Activated CD8-positive, alpha-beta memory T cell treated with anti-CD3 and anti-CD28 coated beads, Interleukin-2, amount 50 U/mL, for 1 hour (primary cell): ENCODE results near the gene GGTLC2.
"Not testable (repeated sequence)": the region's sequence is repeated elsewhere in the genome, so short reads cannot be mapped to it uniquely, and the experiment has no call there.

Experiments
- DNase-seq: peaks from one replicate; pipeline ENCODE4 v3.0.0-alpha.2; 2020; ENCODE audit errors: extremely low read depth

The GGTLC2 gene

DNA sequence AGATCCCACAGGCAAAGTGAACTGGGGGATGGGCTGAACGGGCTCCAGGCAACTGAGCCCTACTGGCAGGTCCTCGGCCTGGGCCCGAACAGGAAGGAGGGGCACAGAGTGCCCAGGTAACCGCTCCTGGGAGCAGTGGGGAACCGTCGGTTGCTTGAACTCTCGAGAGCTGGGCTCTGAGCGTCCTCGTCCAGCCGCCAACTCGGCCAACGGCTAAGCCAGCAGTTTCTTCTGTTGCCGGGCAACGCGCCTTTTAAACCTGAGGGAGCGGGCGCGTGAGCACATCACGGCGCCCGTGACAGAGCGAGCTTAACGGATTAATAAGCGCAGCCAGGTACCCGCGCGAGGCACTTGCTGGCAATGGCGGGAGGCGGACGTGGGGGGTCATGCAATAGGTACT lies at the start of gene GGTLC2:
Gene GGTLC2, plus strand, starts transcription at position 301 of the 400 bp plus-strand sequence. CDS start 1,732 bp downstream, outside the sequence.
- not testable (repeated sequence) for DNase-seq

GRCh38 chr22:22595001-22595835 lies 49.2 kb upstream of the GGTLC2 start:
- DNase-seq: no peak

- DNase-seq: no peak
Observed at GRCh38 chr22:22598144-22598543, 46.3 kb upstream of the GGTLC2 start.

DNA sequence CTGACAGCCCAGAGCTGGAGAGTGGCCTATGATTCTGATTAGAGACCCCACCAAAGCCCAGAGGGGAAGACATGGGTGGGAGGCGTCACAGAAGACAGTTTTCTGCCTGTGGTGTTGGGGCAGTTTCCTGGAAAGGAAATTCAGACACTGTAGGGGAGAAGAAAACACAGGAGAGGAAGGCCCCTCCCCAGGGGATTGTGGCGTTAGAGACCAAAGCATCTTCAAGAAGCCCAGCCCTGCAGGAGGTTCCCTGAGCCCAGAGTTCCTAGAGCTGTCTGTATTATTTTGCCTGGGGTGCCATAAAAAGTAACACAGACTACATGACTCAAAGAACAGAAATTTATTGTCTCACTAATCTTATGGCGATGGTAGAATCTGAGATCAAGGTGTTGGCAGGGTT lies 45.2 kb upstream of the GGTLC2 start:
- DNase-seq: no peak

DNA sequence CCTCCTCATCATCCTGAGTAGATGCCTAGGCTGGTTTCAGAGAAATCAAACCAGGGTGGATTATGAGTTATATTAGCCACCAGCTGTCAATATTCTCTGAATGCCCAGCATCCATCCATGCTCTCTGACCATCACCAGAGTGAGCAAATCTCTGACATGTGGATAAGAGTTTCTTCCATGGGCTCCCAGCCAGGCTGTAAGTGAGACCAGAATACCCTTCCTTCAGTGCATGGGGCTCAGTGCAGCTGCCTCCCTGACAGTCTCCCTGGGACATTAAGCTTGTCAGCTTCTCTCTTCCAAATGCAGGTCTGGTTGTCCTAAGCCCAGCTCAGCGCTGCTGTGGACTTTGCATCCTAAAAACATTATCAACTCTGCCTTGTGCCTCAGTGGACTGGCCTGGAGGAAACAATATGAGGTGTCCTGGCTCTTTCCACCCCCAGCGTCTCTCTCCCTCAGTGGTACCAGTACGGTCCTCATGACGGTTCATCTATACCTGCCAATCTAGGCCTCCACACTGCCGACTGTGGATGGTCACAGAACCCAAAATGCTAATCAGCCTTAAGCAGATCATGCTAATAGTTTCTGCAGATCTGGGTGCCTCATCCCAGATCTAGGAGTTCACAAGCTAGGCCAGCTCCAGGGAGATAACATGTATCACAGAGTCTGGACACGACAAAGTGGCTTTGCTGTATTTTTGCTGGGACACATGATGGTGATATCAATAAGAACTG lies 43.7 kb upstream of the GGTLC2 start:
- no peak for DNase-seq

DNA sequence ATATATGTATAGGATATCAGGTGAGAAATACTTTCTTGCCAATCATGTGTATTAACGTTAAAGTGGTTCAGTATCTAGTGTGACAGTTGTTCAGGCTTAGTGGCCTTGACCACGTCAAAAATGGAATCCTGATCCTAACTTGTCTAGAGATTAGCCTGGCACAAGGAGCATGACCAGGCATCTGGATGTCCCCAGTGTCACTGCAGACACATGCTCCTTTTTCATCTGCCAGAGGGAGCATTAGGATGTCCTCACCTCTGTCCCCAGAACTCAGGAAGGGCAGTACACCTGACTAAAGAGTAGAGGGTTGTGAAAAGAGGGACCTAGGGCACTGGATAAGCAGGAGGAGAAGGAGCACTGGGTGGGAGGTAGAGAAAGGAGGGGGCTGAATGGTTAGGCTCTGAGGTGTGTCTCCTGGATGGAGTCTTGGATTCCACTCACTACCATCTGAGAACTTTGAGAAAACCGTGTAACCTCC lies 40.9 kb upstream of the GGTLC2 start:
- DNase-seq: no peak

- no peak for DNase-seq
Observed at GRCh38 chr22:22604326-22605073, 39.9 kb upstream of the GGTLC2 start.

DNA sequence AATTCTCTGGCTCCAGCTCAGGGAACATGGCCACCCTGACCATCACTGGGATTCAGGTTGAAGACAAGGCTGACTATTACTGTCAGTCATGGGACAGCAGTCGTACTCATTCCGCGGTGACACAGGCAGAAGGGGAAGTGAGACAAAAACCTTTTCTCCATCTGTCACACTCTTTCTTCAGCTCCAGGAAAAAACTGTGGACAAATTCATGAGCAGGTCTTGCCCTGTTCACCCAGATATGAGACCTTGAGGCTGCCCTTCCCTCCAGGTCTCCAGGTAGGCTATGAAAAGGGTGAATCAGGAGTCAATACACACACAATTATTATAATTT lies 39.4 kb upstream of the GGTLC2 start:
- DNase-seq: no peak

- not testable (repeated sequence) for DNase-seq
Observed at GRCh38 chr22:22608022-22608421, 36.4 kb upstream of the GGTLC2 start.

DNA sequence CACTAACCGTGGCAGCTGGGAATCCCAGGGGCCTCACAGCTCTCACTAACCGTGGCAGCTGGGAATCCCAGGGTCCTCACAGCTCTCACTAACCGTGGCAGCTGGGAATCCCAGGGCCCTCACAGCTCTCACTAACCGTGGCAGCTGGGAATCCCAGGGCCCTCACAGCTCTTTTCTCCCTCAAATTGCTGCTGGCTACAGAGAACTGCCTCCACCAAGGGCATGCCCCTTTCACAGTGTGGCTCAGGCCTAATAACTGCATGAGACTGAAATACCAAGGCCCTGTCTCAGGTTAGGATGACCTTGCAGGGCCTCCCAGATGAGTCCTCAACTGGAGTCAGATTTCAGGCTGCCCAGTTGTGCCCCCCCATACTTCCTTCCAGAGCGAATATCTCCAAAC lies 35.1 kb upstream of the GGTLC2 start:
- DNase-seq: no peak

DNA sequence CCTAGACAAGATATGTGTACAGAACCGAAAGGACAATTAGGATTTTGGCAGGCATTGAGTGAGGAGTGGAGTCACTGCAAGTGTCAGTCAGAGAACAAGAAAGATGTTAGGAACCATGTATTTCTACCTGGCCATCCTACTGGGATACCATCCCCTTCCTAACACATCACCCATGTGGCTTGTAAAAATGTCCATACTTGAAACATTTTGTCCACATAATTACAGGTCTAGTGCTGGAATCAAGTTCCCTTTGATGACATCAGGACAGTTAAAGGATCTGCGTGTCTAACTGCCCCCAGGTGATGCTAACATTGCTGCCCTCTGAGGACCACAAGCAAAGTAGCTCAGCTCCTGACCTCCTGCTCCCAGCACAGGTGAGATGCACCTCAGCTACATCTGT lies 31.9 kb upstream of the GGTLC2 start:
- DNase-seq: no peak

GRCh38 chr22:22614065-22614464 lies 30.3 kb upstream of the GGTLC2 start:
- no peak for DNase-seq

DNA sequence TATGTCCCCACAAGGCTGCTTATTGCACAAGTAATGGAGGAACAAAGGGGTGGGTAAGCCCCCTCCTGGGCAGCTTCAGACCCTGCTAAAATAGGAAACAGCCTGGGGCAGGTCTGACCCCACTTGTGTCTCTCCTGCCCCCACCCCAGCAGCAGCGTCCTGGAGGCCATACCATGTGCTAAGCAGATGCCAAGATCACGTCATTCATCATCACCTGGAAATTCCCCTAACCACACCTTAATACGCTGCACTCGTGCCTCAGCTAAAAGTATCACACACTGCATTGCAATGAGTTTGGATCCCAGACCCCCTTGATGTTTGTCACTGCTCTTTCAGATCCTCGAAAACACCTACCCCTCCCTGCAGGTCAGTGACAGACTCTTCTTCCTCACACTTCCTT lies 27.8 kb upstream of the GGTLC2 start:
- no peak for DNase-seq

DNA sequence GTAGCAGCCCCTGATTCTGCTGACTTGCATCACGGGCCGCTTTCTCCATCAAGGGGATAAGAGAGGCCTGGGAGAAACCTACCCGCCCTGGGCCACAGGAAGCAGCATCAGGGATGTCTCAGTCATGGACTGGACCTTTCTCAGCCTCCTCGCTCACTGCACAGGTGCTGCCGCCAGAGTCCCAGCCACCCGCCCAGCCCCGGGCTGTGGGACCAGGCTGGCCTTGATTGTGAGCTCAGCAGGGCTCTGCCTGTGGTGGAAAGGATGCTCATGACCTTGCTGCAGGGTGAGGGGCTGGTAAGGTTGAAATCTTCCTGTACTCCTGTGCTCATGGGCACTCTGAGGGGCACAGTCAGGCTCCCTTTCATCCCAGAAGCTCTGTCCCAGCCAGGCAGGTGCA lies 26.0 kb upstream of the GGTLC2 start:
- no peak for DNase-seq

DNA sequence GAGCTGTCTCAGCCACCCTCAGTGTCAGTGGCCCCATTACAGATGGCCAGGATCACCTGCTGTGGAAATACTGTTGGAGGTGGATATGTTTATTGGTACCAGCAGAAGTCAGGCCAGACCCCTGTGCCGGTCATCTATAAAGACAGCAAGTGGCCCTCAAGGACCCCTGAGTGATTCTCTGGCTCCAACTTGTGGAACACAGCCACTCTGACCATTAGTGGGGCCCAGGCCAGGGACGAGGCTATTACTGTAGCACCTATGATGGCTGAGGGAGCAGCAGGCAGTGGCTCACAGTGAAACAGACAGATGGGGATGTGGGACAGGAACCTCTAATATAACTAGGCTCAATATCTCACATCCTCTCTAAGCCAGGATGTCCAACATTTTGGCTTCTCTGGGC lies 25.5 kb upstream of the GGTLC2 start:
- DNase-seq: no peak

GRCh38 chr22:22619765-22620414 lies 24.5 kb upstream of the GGTLC2 start:
- no peak for DNase-seq

- DNase-seq: not testable (repeated sequence)
Observed at GRCh38 chr22:22628546-22629495, 15.6 kb upstream of the GGTLC2 start.

DNA sequence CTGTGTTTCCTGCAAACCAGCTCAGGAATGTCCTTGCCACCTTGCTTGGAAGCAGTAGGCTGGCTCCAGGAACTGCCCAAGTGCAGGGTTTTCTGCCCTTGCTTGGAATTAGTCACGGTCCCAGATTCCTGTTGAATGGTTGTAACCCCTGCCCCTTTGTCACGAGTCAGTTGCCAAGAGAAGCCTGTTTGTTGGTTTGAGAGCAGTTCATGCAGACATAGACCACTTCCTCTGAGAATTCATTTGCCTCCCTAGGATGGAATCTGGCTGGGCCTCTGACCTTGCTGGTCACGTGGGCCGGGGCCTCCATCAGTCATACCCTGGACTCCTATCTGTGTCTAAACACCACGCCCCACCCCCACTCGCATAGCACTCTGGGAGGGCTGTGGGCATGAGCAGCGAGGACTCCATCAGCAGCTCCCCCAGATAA lies 13.2 kb upstream of the GGTLC2 start:
- not testable (repeated sequence) for DNase-seq

GRCh38 chr22:22632226-22632625 lies 12.2 kb upstream of the GGTLC2 start:
- not testable (repeated sequence) for DNase-seq

DNA sequence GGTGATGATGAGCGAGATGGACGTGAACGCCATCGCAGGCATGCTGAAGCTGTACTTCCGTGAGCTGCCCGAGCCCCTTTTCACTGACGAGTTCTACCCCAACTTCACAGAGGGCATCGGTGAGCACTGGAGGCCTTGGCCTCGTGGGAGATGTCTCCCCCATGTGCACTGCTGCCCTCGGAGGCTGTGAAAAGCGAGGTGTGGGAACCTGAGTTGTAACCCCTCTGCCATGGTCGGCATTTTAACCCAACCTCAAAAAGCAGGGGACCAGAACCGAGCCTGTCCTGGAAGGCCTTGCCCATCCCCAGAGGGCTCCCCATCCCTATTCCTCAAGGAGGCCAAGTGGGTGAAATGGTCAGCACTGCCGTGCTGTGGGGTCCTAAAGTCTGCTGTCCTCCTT lies 10.9 kb upstream of the GGTLC2 start:
- not testable (repeated sequence) for DNase-seq

- not testable (repeated sequence) for DNase-seq
Observed at GRCh38 chr22:22636260-22636659, 8.2 kb upstream of the GGTLC2 start.
